ENCODE results near the gene ME2. TPM values are rescaled to one million over a fixed set of nuclear protein-coding genes. Genes with fewer than 3 reads are reported as not detected.
"Not testable (repeated sequence)": the region's sequence is repeated elsewhere in the genome, so short reads cannot be mapped to it uniquely, and the experiment has no call there.

The ME2 gene
- total RNA-seq, 2 donors from 2014 or later = 24.1 to 29.3 TPM

- TF ChIP-seq POLR2A (IDR thresholded peaks at IDR 0.05) (no peak), CTCF (IDR thresholded peaks at IDR 0.05) (no peak)
- H3K9me3 ChIP-seq = no peaks in the 10 kb centered on the region
- peaks cover 7% of the 10 kb centered on the region for H3K4me1 ChIP-seq
- DNase-seq (no peak), ATAC-seq (no peak)
- intact Hi-C loops (cut with DNase I) = no loop called here
- 72 to 88% methylated on average over 3 of the region's 3 CpGs for WGBS, 2 donors
- no peaks in the 10 kb centered on the region for H3K36me3 ChIP-seq (replicated peaks in 1 of 2; ENCODE audit: insufficient read depth in 1 of 2, low read depth in 2 of 2)
- no peak overlapping the region for H3K4me3 ChIP-seq
- H3K27ac ChIP-seq = peak overlapping the region in 1 of 4 donors; percentile 36
- no peaks in the 10 kb centered on the region for H3K27me3 ChIP-seq
These were observed 29.5 kb upstream of the ME2 start for GRCh38 chr18:50849419-50849821.

GRCh38 chr18:50850307-50851065, 28.4 kb upstream of the ME2 start:
- DNase-seq (no peak), ATAC-seq (no peak)
- Histone ChIP-seq H3K9me3 (no peaks in the 10 kb centered on the region), H3K4me1 (no peaks in the 10 kb centered on the region), H3K4me3 (no peak overlapping the region), H3K27ac (no peak overlapping the region), H3K27me3 (no peaks in the 10 kb centered on the region), H3K36me3 (replicated peaks in 1 of 2; ENCODE audit: insufficient read depth in 1 of 2, low read depth in 2 of 2) (no peaks in the 10 kb centered on the region)
- intact Hi-C loops (cut with DNase I) = no loop called here
- TF ChIP-seq CTCF (IDR thresholded peaks at IDR 0.05) (no peak), POLR2A (IDR thresholded peaks at IDR 0.05) (no peak)
- WGBS, 2 donors = 94 to 95% methylated on average over 4 to 5 of the region's 5 CpGs

- no peak for ATAC-seq
- peak in 1 of 4 donors; percentile 57 for DNase-seq
- Histone ChIP-seq H3K27me3 (no peaks in the 10 kb centered on the region), H3K4me3 (no peak overlapping the region), H3K27ac (peak overlapping the region in 1 of 4 donors; percentile 66), H3K36me3 (replicated peaks in 1 of 2; ENCODE audit: insufficient read depth in 1 of 2, low read depth in 2 of 2) (no peaks in the 10 kb centered on the region), H3K9me3 (no peaks in the 10 kb centered on the region), H3K4me1 (no peaks in the 10 kb centered on the region)
- no peak for TF ChIP-seq POLR2A (IDR thresholded peaks at IDR 0.05)
- TF ChIP-seq CTCF (IDR thresholded peaks at IDR 0.05) = no peak
- WGBS, 2 donors = 69 to 93% methylated on average over 6 of the region's 6 CpGs
- intact Hi-C loops (cut with DNase I) = no loop called here
These were observed 25.1 kb upstream of the ME2 start for GRCh38 chr18:50853863-50854271.

- Histone ChIP-seq H3K36me3 (replicated peaks in 1 of 2; ENCODE audit: insufficient read depth in 1 of 2, low read depth in 2 of 2) (no peaks in the 10 kb centered on the region), H3K27ac (no peak overlapping the region), H3K4me3 (no peak overlapping the region), H3K27me3 (no peaks in the 10 kb centered on the region), H3K4me1 (no peaks in the 10 kb centered on the region), H3K9me3 (no peaks in the 10 kb centered on the region)
- TF ChIP-seq POLR2A (IDR thresholded peaks at IDR 0.05) (no peak), CTCF (IDR thresholded peaks at IDR 0.05) (no peak)
- ATAC-seq = no peak
- intact Hi-C loops (cut with DNase I) = no loop called here
- WGBS, 2 donors = 80 to 88% methylated on average over 13 of the region's 13 CpGs
- no peak for DNase-seq
These were observed 22.8 kb upstream of the ME2 start for GRCh38 chr18:50855976-50856757.

GRCh38 chr18:50857166-50857565, 21.8 kb upstream of the ME2 start:
- DNase-seq; H3K9me3 ChIP-seq; H3K27me3 ChIP-seq; intact Hi-C loops (cut with DNase I); ATAC-seq; H3K27ac ChIP-seq; H3K36me3 ChIP-seq (replicated peaks in 1 of 2; ENCODE audit: insufficient read depth in 1 of 2, low read depth in 2 of 2); H3K4me1 ChIP-seq; H3K4me3 ChIP-seq: not testable (repeated sequence)
- 67 to 75% methylated on average over 5 of the region's 5 CpGs for WGBS, 2 donors

Measured in body of pancreas (tissue), 4 donors.